Right ventricle myocardium inferior (tissue), 1 donor: ENCODE measurements around the gene TGFBR3L. TPM values are rescaled to one million over a fixed set of nuclear protein-coding genes. Genes with fewer than 3 reads are reported as not detected.

Experiments used
- ATAC-seq: fragments of 200-7000 bp; cut with Tn5 transposase; one replicate; pipeline ENCODE4 v1.9.1; 2020; ENCODE audit warnings: mild to moderate bottlenecking, moderate library complexity
- DNase-seq: peaks from one replicate; pipeline ENCODE4 v3.0.0; 2021; ENCODE audit errors: missing footprints
- intact Hi-C: fragments of 100-400 bp; cut with DNase I; formaldehyde crosslinking; loops from one replicate; pipeline ENCODE4 v1.11.0; 2022
- total RNA-seq: library from RNA; stranded (reverse); fragmentation: NEBNext Ultra II Directional; extraction: Animal tissue kit (Norgen Biotek cat#: 25700); gene quantifications from one replicate; pipeline ENCODE4 v1.2.1, GENCODE V29; 2021
- donor health status: DM: no; HTN: yes; CAD: no; lungs with severe emphysema.

Gene TGFBR3L
- total RNA-seq, 1 donor from 2014 or later = 7.2 TPM

- DNase-seq (peak; percentile 17), ATAC-seq (no peak)
- intact Hi-C loops = loop anchor here (5.0 kb wide), 1 partner anchor 49 kb away; no protein-coding TSS in a partner anchor
Observed at GRCh38 chr19:7900931-7901330, 13.7 kb upstream of the TGFBR3L start.

GRCh38 chr19:7901337-7901736 lies 13.3 kb upstream of the TGFBR3L start:
- no peak for ATAC-seq
- intact Hi-C loops = loop anchor here (5.0 kb wide), 1 partner anchor 49 kb away; no protein-coding TSS in a partner anchor

DNA sequence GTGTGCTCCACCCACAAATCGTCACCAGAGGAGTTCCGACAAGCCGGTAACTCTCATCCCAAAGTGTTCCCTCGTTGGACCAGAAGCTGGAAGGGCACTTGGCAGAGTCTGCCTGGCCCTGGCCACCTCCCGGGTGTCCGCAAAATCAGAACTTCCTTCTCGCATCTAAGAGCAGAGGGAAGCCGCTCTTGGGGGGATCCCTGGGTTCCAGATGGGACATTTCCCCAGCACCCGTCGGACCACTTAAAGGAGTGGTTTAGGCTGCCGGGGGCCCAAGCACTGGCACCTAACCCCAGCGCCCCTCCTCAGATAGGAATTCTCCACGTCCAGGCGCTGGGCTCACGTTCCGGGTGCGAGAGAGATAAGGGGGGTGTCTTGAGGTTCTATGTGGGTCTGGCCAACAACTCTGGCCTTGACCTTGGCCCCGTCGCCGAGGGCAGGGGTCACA lies 11.8 kb upstream of the TGFBR3L start:
- no peak for ATAC-seq
- intact Hi-C loops = loop anchor here (1.0 to 5.0 kb wide), 4 partner anchors 17 to 73 kb away; partner anchors contain the start of genes EVI5L and SNAPC2

More at GRCh38 chr19:7901337-7901736, 13.3 kb upstream of the TGFBR3L start:
- peak; percentile 55 for DNase-seq

GRCh38 chr19:7903244-7904073 lies 11.2 kb upstream of the TGFBR3L start, which contains the start of gene MAP2K7:
Gene MAP2K7 (plus strand): TSS chr19:7903877. CDS start chr19:7903945, 68 bp downstream.
- intact Hi-C loops = loop anchor here (1.0 to 5.0 kb wide), 4 partner anchors 17 to 73 kb away; partner anchors contain the start of genes EVI5L and SNAPC2
- peak; percentile 100 for DNase-seq
- peak; percentile 94 for ATAC-seq

More for the DNA sequence above, 11.8 kb upstream of the TGFBR3L start:
- no peak for DNase-seq

- ATAC-seq = peak; percentile 36
Observed at GRCh38 chr19:7904074-7905020, 10.3 kb upstream of the TGFBR3L start.

GRCh38 chr19:7905268-7905667 lies 9.4 kb upstream of the TGFBR3L start:
- DNase-seq = peak; percentile 44
- intact Hi-C loops = no loop called here
- no peak for ATAC-seq

More at GRCh38 chr19:7904074-7905020, 10.3 kb upstream of the TGFBR3L start:
- no peak for DNase-seq
- intact Hi-C loops = loop anchor here (5.0 kb wide), 1 partner anchor 52 kb away; no protein-coding TSS in a partner anchor

GRCh38 chr19:7905859-7906258 lies 8.8 kb upstream of the TGFBR3L start:
- intact Hi-C loops = no loop called here
- DNase-seq (peak; percentile 32), ATAC-seq (no peak)

DNA sequence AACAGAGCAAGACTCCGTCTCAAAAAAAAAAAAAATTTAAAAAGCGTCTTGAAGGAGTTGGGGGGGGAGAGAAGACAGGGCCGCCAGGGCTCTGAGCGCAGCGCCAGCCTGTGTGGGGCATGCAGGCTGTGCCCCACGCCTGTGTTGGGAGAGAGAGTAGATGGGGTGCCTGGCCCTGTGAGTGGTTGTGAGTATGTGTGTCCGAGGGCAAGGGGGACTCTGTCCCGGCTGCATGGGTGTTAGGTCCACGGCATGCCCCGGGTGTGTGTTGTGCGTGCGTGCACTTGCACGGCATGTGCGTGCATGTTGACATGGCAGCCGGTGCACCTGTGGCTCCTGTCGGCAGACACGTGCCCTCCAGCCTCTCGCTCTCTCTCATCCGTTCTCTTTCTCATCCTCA lies 7.5 kb upstream of the TGFBR3L start:
- intact Hi-C loops = no loop called here
- ATAC-seq = no peak
- DNase-seq = peak; percentile 63

- intact Hi-C loops = no loop called here
- no peak for DNase-seq
- ATAC-seq = no peak
Observed at GRCh38 chr19:7907544-7907943, 7.1 kb upstream of the TGFBR3L start.

- ATAC-seq (no peak), DNase-seq (no peak)
- intact Hi-C loops = no loop called here
Observed at GRCh38 chr19:7908078-7908699, 6.4 kb upstream of the TGFBR3L start.

- intact Hi-C loops = no loop called here
- peak; percentile 5 for ATAC-seq
- no peak for DNase-seq
Observed at GRCh38 chr19:7908742-7909461, 5.7 kb upstream of the TGFBR3L start.

DNA sequence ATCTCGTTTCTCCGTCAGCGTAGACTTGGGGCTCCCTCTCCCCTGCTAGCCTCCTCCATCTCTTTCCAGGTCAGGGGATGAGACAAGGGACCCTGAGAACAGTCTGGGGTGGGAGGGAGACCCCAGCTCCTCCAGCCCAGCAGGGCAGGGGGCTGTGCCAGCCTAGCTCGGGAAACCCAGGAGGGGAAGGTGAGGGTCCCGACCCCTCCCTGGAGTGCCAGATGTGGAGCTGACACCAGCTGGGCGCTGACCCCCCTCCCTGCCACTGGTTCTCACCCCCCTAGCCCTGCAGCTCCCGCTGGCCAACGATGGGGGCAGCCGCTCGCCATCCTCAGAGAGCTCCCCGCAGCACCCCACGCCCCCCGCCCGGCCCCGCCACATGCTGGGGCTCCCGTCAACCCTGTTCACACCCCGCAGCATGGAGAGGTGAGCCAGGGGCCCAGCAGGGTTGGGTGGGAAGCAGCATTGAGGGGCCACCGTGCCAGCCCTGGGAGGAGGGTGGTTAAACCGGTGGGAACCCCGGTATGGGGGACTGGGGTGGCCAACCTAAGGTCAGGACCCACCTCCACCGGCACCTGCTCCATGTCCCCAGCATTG lies 5.1 kb upstream of the TGFBR3L start:
- DNase-seq (no peak), ATAC-seq (no peak)
- intact Hi-C loops = no loop called here

- ATAC-seq = no peak
- no peak for DNase-seq
- intact Hi-C loops = no loop called here
Observed at GRCh38 chr19:7910321-7911161, 4.1 kb upstream of the TGFBR3L start.

DNA sequence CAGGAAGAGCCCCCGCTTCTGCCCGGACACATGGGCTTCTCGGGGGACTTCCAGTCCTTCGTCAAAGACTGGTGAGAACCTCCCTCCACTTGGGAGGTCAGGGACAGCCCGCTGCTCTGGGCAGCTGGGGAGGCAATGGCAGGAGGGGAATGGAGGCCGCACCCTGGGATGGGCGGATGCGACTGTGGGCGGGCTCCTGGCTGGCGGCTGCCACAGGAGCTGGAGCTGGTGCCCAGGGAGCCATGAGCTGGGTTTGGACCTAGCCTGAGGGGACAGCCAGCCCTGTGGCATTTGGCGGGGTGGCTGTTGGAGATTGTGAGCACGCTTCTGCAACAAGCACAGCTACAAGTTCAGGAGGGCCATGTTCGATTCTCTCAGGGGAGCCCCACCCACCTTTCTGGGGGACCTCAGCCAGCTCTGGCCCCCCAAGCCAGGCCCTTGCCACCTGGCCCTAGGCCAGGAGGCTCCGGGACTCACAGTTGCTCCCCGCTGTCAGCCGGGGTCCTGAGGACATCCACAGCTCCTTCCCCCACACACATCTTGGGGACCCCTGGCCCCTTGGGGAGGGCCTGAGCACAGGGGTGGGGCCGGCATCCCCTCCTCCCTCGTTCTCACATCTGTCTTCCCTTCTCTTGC lies 3.0 kb upstream of the TGFBR3L start:
- ATAC-seq (no peak), DNase-seq (no peak)
- intact Hi-C loops = no loop called here

DNA sequence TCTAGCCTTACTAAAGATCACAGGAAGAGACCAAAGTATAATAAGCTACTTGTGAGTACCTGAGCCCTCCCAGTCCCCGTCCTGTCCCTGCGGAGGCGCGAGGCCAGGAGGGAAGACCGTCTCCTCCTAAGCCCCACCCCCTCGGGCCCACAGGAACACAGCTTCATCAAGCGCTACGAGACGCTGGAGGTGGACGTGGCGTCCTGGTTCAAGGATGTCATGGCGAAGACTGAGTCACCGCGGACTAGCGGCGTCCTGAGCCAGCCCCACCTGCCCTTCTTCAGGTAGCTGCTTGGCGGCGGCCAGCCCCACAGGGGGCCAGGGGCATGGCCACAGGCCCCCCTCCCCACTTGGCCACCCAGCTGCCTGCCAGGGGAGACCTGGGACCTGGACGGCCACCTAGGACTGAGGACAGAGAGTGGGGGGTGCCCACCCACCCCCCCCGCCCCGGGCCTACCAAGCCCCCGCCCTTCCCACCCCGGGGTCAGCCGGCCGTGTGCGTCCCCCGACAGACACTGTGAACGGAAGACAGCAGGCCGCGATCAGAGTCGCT lies 2.4 kb upstream of the TGFBR3L start:
- ATAC-seq (no peak), DNase-seq (no peak)
- intact Hi-C loops = no loop called here
